Kidney epithelial cell (primary cell): ENCODE data around the gene DNAJB8. TPM values are rescaled to one million over a fixed set of nuclear protein-coding genes. Genes with fewer than 3 reads are reported as not detected.

Source experiments
- DNase-seq: peaks from one replicate; pipeline ENCODE4 v3.0.0-alpha.2; 2010; ENCODE audit warnings: low read depth
- H3K27me3 ChIP-seq: 2 replicates; pipeline ENCODE4 v1.6.0; 2011; ENCODE audit warnings: low read length; ENCODE audit not compliant: control insufficient read depth, insufficient read depth
- H3K36me3 ChIP-seq: 2 replicates; pipeline ENCODE4 v1.5.1; 2011; ENCODE audit warnings: low read length; ENCODE audit not compliant: control insufficient read depth, insufficient read depth
- H3K4me3 ChIP-seq: 2 replicates; pipeline ENCODE4 v1.5.1; 2011; ENCODE audit warnings: low read depth, mild to moderate bottlenecking, control low read depth, low read length
- CTCF ChIP-seq: IDR thresholded peaks from 2 replicates; pipeline ENCODE4 v1.5.1; 2011; ENCODE audit warnings: mild to moderate bottlenecking, moderate library complexity, low read length, control low read depth, inconsistent platforms; ENCODE audit not compliant: insufficient read depth, poor library complexity, severe bottlenecking
- total RNA-seq: library from RNA; depleted of rRNA; stranded (reverse); fragments of >200 nt; gene quantifications from 2 replicates; pipeline ENCODE4 v1.2.3, GENCODE V29; 2015

DNAJB8 gene
- total RNA-seq, 1 donor from 2014 or later: not detected

GRCh38 chr3:128480717-128481437 lies 14.2 kb upstream of the DNAJB8 start:
- H3K36me3 ChIP-seq: no peaks in the 10 kb centered on the region
- no peak for TF ChIP-seq CTCF
- H3K4me3 ChIP-seq: no peak overlapping the region
- H3K27me3 ChIP-seq: peaks cover 47% of the 10 kb centered on the region
- DNase-seq: no peak

- TF ChIP-seq CTCF: no peak
- Histone ChIP-seq H3K27me3 (peaks cover 42% of the 10 kb centered on the region), H3K36me3 (no peaks in the 10 kb centered on the region), H3K4me3 (no peak overlapping the region)
- no peak for DNase-seq
These were observed 13.6 kb upstream of the DNAJB8 start for GRCh38 chr3:128480278-128480677.

GRCh38 chr3:128479558-128480086 lies 12.9 kb upstream of the DNAJB8 start:
- peaks cover 37% of the 10 kb centered on the region for H3K27me3 ChIP-seq
- H3K36me3 ChIP-seq: no peaks in the 10 kb centered on the region
- no peak for TF ChIP-seq CTCF
- no peak overlapping the region for H3K4me3 ChIP-seq
- DNase-seq: no peak

- DNase-seq: no peak
- TF ChIP-seq CTCF: no peak
- Histone ChIP-seq H3K36me3 (no peaks in the 10 kb centered on the region), H3K4me3 (no peak overlapping the region), H3K27me3 (peaks cover 35% of the 10 kb centered on the region)
These were observed 12.2 kb upstream of the DNAJB8 start for GRCh38 chr3:128478576-128479506.

- H3K27me3 ChIP-seq: peaks cover 41% of the 10 kb centered on the region
- TF ChIP-seq CTCF: no peak
- H3K36me3 ChIP-seq: no peaks in the 10 kb centered on the region
- DNase-seq: no peak
- no peak overlapping the region for H3K4me3 ChIP-seq
These were observed 10.0 kb upstream of the DNAJB8 start for GRCh38 chr3:128476659-128477058.
